HG03575 (cell line): Measurements from ENCODE around the gene CAMKK2.
"Not testable (repeated sequence)": the region's sequence is repeated elsewhere in the genome, so short reads cannot be mapped to it uniquely, and the experiment has no call there.

ENCODE experiments used
- ATAC-seq: cut with Tn5 transposase; IDR thresholded peaks from one replicate; pipeline ENCODE4 v1.9.1; 2021; ENCODE audit not compliant: unreplicated experiment, insufficient number of reproducible peaks, low FRiP score; ENCODE audit errors: extremely low read depth

Gene CAMKK2

DNA sequence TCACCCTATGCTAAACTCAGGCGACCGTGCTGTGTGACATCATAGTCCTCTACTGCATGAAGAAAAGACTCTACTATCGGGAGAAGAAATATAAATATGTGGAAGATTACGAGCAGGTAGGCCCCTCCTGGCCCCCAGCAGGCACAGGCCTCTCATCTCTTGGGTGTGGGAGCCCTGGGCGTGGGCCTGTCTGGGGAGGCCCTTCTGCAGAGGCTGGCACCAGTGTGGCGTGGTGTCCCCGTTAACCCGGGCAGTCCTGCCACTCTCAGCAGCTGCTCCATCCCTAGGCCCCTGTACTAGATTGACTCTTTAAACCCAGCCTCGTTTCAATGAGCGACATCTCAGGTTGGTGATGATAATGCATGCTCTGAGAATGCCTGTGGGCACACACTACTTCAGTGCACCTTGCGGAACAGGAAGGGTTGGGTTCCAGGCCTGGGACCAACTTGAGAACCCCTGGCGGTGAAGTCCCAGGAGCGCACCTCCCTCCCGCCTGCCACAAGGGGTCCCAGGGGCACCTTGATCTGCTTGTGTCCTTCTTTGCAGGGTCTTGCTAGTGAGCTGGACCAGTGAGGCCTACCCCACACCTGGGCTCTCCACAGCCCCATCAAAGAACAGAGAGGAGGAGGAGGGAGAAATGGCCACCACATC, 63.4 kb downstream of the CAMKK2 start:
- ATAC-seq: no peak

GRCh38 chr12:121232163-121232562, 64.3 kb downstream of the CAMKK2 start:
- ATAC-seq: no peak

- no peak for ATAC-seq
Observed at GRCh38 chr12:121230538-121230907, 66.0 kb downstream of the CAMKK2 start.

GRCh38 chr12:121229826-121230537, 66.5 kb downstream of the CAMKK2 start:
- ATAC-seq: not testable (repeated sequence)

DNA sequence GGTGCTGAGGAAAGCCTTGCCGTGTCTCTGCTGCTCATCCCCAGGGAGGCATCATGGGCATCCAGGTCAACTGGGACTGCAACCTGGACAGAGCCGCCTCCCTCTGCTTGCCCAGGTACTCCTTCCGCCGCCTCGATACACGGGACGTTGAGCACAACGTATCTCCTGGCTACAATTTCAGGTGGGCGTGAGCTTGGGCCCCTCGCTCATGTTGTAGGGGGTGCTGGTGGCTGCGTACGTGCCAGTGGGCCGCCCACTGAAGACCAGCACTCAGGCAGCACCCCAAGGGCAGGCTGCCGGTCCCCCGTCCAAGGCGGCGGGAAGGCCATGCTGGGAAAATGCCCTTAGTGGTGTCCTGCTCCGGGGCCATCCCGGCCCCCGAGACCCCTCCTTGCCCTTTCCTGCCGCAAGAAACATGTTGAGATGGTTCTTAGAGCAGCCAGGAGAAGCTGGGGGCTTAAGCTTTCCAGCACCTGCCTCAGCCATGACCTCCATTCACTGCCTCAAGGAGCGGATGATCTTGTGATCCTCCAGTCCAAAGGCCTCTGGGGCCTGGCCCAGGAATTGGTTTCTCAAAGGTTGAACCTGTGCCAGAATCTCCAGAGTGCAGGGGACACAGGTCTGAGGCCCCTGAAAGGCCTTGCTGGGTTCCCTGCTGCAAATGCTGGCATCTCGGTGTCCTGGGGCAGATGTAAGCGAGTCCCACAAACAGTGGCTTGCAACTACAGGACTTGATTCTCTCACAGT, 67.4 kb downstream of the CAMKK2 start:
- ATAC-seq: no peak

- ATAC-seq: no peak
Observed at GRCh38 chr12:121227294-121227693, 69.2 kb downstream of the CAMKK2 start.

- not testable (repeated sequence) for ATAC-seq
Observed at GRCh38 chr12:121226871-121227270, 69.6 kb downstream of the CAMKK2 start.

- ATAC-seq: no peak
Observed at GRCh38 chr12:121226399-121226798, 70.1 kb downstream of the CAMKK2 start.

DNA sequence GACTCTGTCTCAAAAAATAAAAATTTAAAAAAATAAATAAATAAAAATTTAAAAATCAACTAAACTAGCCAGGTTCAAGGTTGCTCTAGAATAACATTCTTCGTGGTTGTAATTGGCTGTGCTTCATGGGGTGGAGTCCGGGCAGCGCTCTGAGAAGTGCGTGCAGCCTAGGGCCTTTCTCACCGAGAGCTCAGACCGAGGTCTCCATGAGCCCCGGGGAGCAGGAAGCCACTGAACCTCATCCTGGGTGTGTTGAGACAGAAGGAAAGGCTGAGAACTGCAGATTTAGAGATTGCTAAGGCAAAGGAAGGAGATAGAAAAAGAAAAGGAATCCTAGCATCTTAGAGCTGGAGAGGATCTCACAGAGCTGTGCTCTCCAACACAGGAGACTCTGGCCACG, 71.9 kb downstream of the CAMKK2 start:
- no peak for ATAC-seq

GRCh38 chr12:121223292-121224285, 72.9 kb downstream of the CAMKK2 start:
- no peak for ATAC-seq

DNA sequence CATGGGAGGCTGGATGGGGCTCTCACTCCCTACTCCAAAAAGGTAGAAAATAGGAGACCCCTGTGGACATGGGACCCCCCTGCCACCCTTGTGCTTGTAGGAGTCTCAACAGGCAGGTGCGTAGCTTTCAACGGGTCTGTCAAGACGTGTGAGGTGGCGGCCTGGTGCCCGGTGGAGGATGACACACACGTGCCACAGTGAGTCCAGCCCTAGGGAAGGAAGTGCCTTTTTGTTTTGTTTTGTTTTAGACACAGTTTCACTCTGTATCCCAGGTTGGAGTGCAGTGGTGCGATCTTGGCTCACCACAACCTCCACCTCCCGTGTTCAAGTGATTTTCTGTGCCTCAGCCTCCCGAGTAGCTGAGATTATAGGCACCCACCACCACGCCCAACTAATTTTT, 73.7 kb downstream of the CAMKK2 start:
- ATAC-seq: no peak

- no peak for ATAC-seq
Observed at GRCh38 chr12:121219353-121219986, 77.0 kb downstream of the CAMKK2 start.

DNA sequence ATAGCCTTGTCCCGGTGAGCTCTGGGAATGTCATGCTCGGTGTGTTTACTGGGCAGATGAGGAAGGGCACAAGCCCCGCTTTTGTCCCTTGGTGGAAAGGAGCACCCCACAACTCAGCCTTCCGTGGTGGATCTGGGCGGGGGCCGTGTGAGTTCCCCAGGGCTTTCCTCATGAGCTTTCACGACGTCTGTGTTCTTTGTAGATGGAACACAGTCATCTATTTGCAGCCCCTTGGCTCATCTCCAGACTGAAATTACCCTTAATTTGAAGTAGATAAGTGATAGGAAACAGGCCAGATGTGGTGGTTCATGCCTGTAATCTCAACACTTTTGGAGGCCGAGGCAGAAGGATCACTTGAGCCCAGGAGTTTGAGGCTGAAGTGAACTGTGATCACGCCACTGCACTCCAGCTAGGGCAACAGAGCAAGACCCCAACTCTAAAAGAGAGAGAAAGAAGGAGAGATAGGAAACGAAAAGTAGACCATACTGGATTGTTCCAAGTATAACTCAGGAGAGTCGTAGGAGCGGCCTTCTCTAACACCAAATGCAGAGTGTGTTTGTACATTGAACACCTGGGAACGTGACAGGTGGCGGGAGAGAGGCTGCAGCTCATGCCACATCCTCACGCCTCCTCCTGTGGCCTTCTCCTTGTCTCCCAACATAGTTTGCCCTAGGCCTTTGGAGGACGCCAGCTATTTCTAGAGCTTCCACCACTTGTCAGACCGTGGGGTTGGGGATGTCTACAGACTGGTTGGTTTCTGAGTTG, 77.7 kb downstream of the CAMKK2 start:
- ATAC-seq: no peak

- ATAC-seq: no peak
Observed at GRCh38 chr12:121217761-121218160, 78.7 kb downstream of the CAMKK2 start.

GRCh38 chr12:121217063-121217462, 79.4 kb downstream of the CAMKK2 start:
- ATAC-seq: no peak

DNA sequence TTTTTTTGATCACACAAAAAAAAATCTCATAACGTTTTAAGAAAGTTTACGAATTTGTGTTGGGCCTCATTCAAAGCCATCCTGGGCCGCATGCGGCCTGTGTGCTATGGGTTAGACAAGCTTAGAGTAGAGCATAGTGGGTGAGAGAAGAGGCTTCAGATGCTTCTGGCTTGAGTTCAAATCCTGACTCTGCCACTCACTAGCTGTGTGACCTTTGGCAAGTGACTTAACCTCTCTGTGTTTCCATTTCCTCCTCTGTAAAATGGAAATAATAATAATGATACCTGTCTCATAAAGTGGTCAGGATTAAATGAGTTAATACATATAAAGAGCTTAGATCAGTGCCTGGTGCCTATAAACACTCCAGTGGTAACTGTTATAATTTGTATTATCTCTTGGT, 80.4 kb downstream of the CAMKK2 start:
- ATAC-seq: no peak

DNA sequence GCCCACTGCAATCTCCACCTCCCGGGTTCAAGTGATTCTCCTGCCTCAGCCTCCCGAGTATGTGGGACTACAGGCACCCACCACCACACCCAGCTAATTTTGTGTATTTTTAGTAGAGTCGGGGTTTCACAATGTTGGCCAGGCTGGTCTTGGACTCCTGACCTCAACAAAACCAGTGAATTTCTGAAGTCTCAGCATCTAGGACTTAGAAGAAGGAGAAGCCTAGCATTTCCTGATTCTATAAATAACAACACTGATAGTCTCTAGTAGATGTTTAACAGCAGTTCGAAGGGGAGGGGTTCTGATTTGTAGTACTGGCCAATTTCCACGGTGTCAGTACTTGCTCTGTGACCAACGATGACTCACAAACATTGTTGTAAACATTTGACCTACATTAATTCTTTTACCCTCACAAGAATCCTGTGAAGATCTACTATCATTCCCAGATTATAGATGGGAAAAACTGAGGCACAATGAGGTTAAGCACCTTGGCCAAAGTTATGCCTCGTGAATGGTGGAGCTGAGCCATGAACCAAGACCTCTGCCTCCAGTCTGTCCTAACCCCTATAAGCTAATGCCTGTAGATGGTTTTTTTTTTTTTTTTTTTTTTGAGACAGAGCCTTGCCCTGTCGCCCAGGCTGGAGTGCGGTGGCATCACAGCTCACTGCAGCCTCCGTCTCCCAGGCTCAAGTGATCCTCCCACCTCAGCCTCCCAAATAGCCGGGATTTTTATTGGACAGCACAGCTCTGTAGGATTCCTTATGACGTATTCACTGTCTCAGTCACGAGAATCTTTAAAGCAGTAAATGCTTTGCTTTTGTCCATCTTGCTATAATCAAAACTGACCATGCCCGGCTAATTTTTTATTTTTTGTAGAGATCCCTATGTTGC, 81.4 kb downstream of the CAMKK2 start:
- ATAC-seq: no peak
